ENCODE measurements around the gene ZRANB1.

DNA sequence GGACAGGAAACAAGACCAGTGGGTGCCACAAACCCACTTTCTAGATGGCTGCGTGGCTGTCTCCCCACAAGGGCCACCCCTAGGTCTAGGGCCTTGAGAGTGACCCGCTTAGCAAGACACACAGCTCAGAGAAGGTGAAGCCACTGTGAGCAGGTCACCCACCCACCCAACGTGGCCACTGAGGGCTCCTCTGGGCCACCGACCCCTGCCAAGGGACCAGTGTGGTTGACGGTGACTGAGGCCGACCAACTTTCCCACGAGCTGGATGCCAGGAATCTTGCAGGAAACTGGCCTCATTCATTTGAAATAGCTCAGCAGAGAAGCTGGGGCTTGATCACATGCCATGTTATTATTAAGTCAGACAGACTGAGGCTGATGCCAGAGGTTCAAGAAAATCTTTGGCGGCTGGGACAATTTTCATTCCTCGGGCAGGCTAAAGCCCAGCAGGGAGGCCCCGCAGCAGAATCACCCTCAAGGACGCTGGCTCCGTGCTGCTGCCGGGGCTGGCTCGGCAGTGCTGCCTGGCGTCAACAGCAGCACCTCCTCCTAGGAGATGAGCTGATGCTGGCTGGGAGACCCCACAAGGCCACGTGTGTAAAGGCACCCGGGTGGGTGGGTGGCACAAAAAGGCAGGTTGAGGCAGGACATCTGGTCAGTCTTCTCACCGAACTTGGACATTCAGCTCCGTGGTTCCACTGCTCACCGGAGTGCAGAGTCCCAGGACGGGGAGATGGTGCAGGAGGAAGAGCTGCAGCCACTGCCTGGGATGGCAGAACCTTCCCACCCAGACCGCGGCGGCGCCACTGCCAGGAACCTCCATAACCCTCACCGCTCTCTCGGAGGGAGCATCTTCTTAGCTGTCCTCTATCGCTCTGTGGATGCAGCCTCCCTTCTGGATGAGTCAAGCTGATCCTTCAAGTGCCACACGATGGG is 57.8 kb downstream of the ZRANB1 start:
- no peak for TF ChIP-seq POLR2A (IDR thresholded peaks at IDR 0.05)
- TF ChIP-seq, protein P1, sequence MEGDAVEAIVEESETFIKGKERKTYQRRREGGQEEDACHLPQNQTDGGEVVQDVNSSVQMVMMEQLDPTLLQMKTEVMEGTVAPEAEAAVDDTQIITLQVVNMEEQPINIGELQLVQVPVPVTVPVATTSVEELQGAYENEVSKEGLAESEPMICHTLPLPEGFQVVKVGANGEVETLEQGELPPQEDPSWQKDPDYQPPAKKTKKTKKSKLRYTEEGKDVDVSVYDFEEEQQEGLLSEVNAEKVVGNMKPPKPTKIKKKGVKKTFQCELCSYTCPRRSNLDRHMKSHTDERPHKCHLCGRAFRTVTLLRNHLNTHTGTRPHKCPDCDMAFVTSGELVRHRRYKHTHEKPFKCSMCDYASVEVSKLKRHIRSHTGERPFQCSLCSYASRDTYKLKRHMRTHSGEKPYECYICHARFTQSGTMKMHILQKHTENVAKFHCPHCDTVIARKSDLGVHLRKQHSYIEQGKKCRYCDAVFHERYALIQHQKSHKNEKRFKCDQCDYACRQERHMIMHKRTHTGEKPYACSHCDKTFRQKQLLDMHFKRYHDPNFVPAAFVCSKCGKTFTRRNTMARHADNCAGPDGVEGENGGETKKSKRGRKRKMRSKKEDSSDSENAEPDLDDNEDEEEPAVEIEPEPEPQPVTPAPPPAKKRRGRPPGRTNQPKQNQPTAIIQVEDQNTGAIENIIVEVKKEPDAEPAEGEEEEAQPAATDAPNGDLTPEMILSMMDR (IDR thresholded peaks at IDR 0.05) = no peak

Data from testis (tissue), 2 donors.